ENCODE measurements around the gene EEF1G. TPM values are rescaled to one million over a fixed set of nuclear protein-coding genes. Genes with fewer than 3 reads are reported as not detected.

The EEF1G gene
- total and polyA plus RNA-seq, 2 of the 13 experiments (the other 11 are each of a cell fraction or from before 2014, with no cell fraction given), result 1,787 to 2,144 TPM

- no peaks in the 10 kb centered on the region; a peak in 1 of 5 replicates for H3K27me3 ChIP-seq (ENCODE audit: control insufficient read depth in 1 of 2, insufficient read depth in 2 of 2, low read length in 2 of 2)
- H3K9me3 ChIP-seq (ENCODE audit: low read length), result no peaks in the 10 kb centered on the region
- H3K4me1 ChIP-seq (ENCODE audit: insufficient read depth, low read length), result peaks cover 48% of the 10 kb centered on the region
- no peaks in the 10 kb centered on the region for H4K20me1 ChIP-seq (ENCODE audit: insufficient read depth, low read length)
- peaks cover 2% of the 10 kb centered on the region for H3K79me2 ChIP-seq (ENCODE audit: insufficient read depth, low read length)
- H3K9ac ChIP-seq (ENCODE audit: insufficient read depth, low read depth, low read length), result no peak overlapping the region
- H3K4me3 ChIP-seq (replicated peaks in 1 of 3; ENCODE audit: insufficient read depth in 1 of 3, low read depth in 2 of 3, low read length in 3 of 3), result no peak overlapping the region
- no TSS peak for BruUV-seq (replicated peaks)
- no peak overlapping the region for H2AFZ ChIP-seq (ENCODE audit: low read length)
- 54% methylated on average over 8 of the region's 8 CpGs for WGBS (ENCODE audit: low lambda C conversion rate)
- peak overlapping the region; percentile 24 for H3K27ac ChIP-seq (ENCODE audit: extremely low read length, insufficient read depth, low read length)
- no peaks in the 10 kb centered on the region for H3K36me3 ChIP-seq (replicated peaks in 1 of 2; ENCODE audit: control insufficient read depth in 1 of 2, insufficient read depth in 2 of 2, low read length in 2 of 2)
- TF ChIP-seq ZNF142 (CRISPR knock-in tag; IDR thresholded peaks at IDR 0.05) (no peak), UBTF (CRISPR knock-in tag; IDR thresholded peaks at IDR 0.05) (peak; percentile 46), FOSL2 (CRISPR knock-in tag; IDR thresholded peaks at IDR 0.05) (peak; percentile 60), DMAP1 (CRISPR knock-in tag; IDR thresholded peaks at IDR 0.05) (no peak), REXO4 (CRISPR knock-in tag; IDR thresholded peaks at IDR 0.05; ENCODE audit: borderline replicate concordance) (no peak), ZNF263 (CRISPR knock-in tag; IDR thresholded peaks at IDR 0.05) (peak; percentile 90), ZNF563 (CRISPR knock-in tag; IDR thresholded peaks at IDR 0.05) (0 out of 2 replicates have a peak, but pooled peaks have one; percentile 34), TEAD3 (CRISPR knock-in tag; optimal IDR thresholded peaks at IDR 0.05; ENCODE audit: borderline replicate concordance) (peak; percentile 12), NFE2 (CRISPR knock-in tag; IDR thresholded peaks at IDR 0.05) (peak; percentile 54; the same call in 1 of the 2 replicates), MXI1 (IDR thresholded peaks at IDR 0.05; ENCODE audit: borderline replicate concordance, low read depth, low read length) (peak; percentile 50; the same call in 1 of the 3 replicates)
- in situ Hi-C loops (cut with HindIII; ENCODE audit: extremely low pct_ligation_motif_present, low pct_unique_long_range_greater_than_20kb) (no loop called here), intact Hi-C loops (cut with micrococcal nuclease; ENCODE audit: unreplicated experiment) (loop anchor here (5.0 kb wide), 1 partner anchor 38 kb away; the partner anchor contains the start of gene INTS5)
- ChIA-PET CTCF (ENCODE audit: low intra/inter-chr PET ratio, low total read pairs) (no interaction called here), POLR2A (interaction anchor here (1.5 kb wide), 1 partner anchor 23 kb away, joined by 4 read pairs; the partner anchor contains the start of gene TUT1)
- no peak for FAIRE-seq
- 0 out of 2 replicates have a peak overlapping the region, but pooled peaks have one; percentile 4 for H3K4me2 ChIP-seq (ENCODE audit: low read depth, low read length)
- DNase-seq (ENCODE audit: low spot score), result peak; percentile 35
- ATAC-seq, result peak; percentile 2; the same call in 1 of the 3 replicates
These were observed 40.6 kb upstream of the EEF1G start for GRCh38 chr11:62614275-62614674.

Data from HepG2 (cell line).